Nephron (organoid): Measurements from ENCODE around the gene RGS4.

ENCODE experiments used
- H3K27ac Mint-ChIP-seq, 3 experiments: 2 replicates each; pipeline ENCODE4 v1.8.0; 2020; ENCODE audit warnings: mixed read lengths in 3 of 3, mild to moderate bottlenecking in 2 of 3, moderate library complexity in 1 of 3
- H3K27me3 Mint-ChIP-seq: 2 replicates; pipeline ENCODE4 v1.8.0; 2021; ENCODE audit warnings: low read depth, mild to moderate bottlenecking, moderate library complexity, mixed read lengths
- H3K36me3 Mint-ChIP-seq: 2 replicates; pipeline ENCODE4 v1.8.0; 2020; ENCODE audit warnings: low read depth, mixed read lengths
- H3K4me1 Mint-ChIP-seq: 2 replicates; pipeline ENCODE4 v1.8.0; 2020; ENCODE audit warnings: mixed read lengths
- H3K4me3 Mint-ChIP-seq, 3 experiments: 2 replicates each; pipeline ENCODE4 v1.8.0; 2020; ENCODE audit warnings: mild to moderate bottlenecking in 3 of 3, mixed read lengths in 3 of 3, moderate library complexity in 2 of 3
- H3K9me3 Mint-ChIP-seq: 2 replicates; pipeline ENCODE4 v1.8.0; 2020; ENCODE audit warnings: mixed read lengths
- CTCF ChIP-seq, 3 experiments: fragments of 200-600 bp; sonication (generic); IDR thresholded peaks; one replicate each; pipeline ENCODE4 v1.5.0; 2021; ENCODE audit warnings: antibody characterized with exemption in 3 of 3; ENCODE audit not compliant: unreplicated experiment in 3 of 3

The RGS4 gene

GRCh38 chr1:163060343-163061007, 8.7 kb upstream of the RGS4 start:
- no peak overlapping the region for H3K4me3 Mint-ChIP-seq
- no peak overlapping the region for H3K27ac Mint-ChIP-seq

GRCh38 chr1:163063143-163063542, 6.0 kb upstream of the RGS4 start:
- no peaks in the 10 kb centered on the region for H3K36me3 Mint-ChIP-seq
- no peak for TF ChIP-seq CTCF (IDR thresholded peaks at IDR 0.05; ENCODE audit: unreplicated experiment in 3 of 3)
- no peaks in the 10 kb centered on the region for H3K27me3 Mint-ChIP-seq
- no peaks in the 10 kb centered on the region for H3K4me1 Mint-ChIP-seq
- no peaks in the 10 kb centered on the region for H3K9me3 Mint-ChIP-seq
- no peak overlapping the region for H3K4me3 Mint-ChIP-seq
- no peak overlapping the region for H3K27ac Mint-ChIP-seq

More at GRCh38 chr1:163060343-163061007, 8.7 kb upstream of the RGS4 start:
- Mint-ChIP-seq H3K9me3 (no peaks in the 10 kb centered on the region), H3K27me3 (no peaks in the 10 kb centered on the region), H3K4me1 (peaks cover 4% of the 10 kb centered on the region), H3K36me3 (no peaks in the 10 kb centered on the region)
- no peak for TF ChIP-seq CTCF (IDR thresholded peaks at IDR 0.05; ENCODE audit: unreplicated experiment in 3 of 3)

- no peak for TF ChIP-seq CTCF (IDR thresholded peaks at IDR 0.05; ENCODE audit: unreplicated experiment in 3 of 3)
- H3K9me3 Mint-ChIP-seq = no peaks in the 10 kb centered on the region
- peak overlapping the region in 1 of 3 experiments; percentile 2 for H3K27ac Mint-ChIP-seq
- no peaks in the 10 kb centered on the region for H3K27me3 Mint-ChIP-seq
- no peaks in the 10 kb centered on the region for H3K4me1 Mint-ChIP-seq
- H3K4me3 Mint-ChIP-seq = no peak overlapping the region
- no peaks in the 10 kb centered on the region for H3K36me3 Mint-ChIP-seq
These were observed 5.6 kb upstream of the RGS4 start for GRCh38 chr1:163063610-163064009.

- H3K4me3 Mint-ChIP-seq = no peak overlapping the region
- peaks cover 23% of the 10 kb centered on the region for H3K4me1 Mint-ChIP-seq
- no peak overlapping the region for H3K27ac Mint-ChIP-seq
- TF ChIP-seq CTCF (IDR thresholded peaks at IDR 0.05; ENCODE audit: unreplicated experiment in 3 of 3) = no peak
- no peaks in the 10 kb centered on the region for H3K36me3 Mint-ChIP-seq
- H3K27me3 Mint-ChIP-seq = no peaks in the 10 kb centered on the region
- H3K9me3 Mint-ChIP-seq = no peaks in the 10 kb centered on the region
These were observed 3.0 kb upstream of the RGS4 start for GRCh38 chr1:163066168-163066567.

GRCh38 chr1:163066686-163067085, 2.5 kb upstream of the RGS4 start:
- peaks cover 23% of the 10 kb centered on the region for H3K4me1 Mint-ChIP-seq
- H3K36me3 Mint-ChIP-seq = no peaks in the 10 kb centered on the region
- no peaks in the 10 kb centered on the region for H3K27me3 Mint-ChIP-seq
- H3K9me3 Mint-ChIP-seq = no peaks in the 10 kb centered on the region
- no peak for TF ChIP-seq CTCF (IDR thresholded peaks at IDR 0.05; ENCODE audit: unreplicated experiment in 3 of 3)
- H3K27ac Mint-ChIP-seq = no peak overlapping the region
- no peak overlapping the region for H3K4me3 Mint-ChIP-seq

GRCh38 chr1:163068716-163069115, 445 bp upstream of the RGS4 start:
- H3K9me3 Mint-ChIP-seq = no peaks in the 10 kb centered on the region
- no peaks in the 10 kb centered on the region for H3K27me3 Mint-ChIP-seq
- peaks cover 6% of the 10 kb centered on the region for H3K36me3 Mint-ChIP-seq
- no peak for TF ChIP-seq CTCF (IDR thresholded peaks at IDR 0.05; ENCODE audit: unreplicated experiment in 3 of 3)
- H3K4me1 Mint-ChIP-seq = peaks cover 23% of the 10 kb centered on the region
- peak overlapping the region; percentile 68 to 83 (median 74) for H3K4me3 Mint-ChIP-seq
- peak overlapping the region; percentile 7 to 55 (median 38) for H3K27ac Mint-ChIP-seq
